HG03575 (cell line): Measurements from ENCODE around the gene FGFRL1.

Source experiments
- ATAC-seq: cut with Tn5 transposase; IDR thresholded peaks from one replicate; pipeline ENCODE4 v1.9.1; 2021; ENCODE audit not compliant: unreplicated experiment, insufficient number of reproducible peaks, low FRiP score; ENCODE audit errors: extremely low read depth

The FGFRL1 gene

GRCh38 chr4:1018147-1019020 lies 7.0 kb downstream of the FGFRL1 start:
- no peak for ATAC-seq

DNA sequence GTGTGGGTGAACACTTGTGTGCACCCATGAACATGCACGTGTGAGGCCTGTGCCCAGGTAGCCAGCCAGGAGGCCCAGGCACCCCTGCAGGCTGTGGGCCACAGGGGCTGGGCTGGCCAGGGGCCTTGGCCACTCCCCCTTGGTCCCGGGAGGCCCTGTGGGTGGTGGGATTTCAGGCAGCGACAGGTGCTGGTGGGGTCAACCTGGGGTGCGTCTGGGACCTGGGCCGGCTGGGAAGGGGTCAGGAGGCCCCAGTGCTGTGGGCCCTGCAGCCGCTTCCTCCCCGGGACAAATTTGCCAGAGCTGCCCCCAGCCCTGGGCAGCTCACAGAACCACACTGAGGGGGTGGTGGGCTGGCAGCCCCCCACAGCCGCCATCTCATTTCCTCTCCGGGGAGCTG lies 7.9 kb downstream of the FGFRL1 start:
- no peak for ATAC-seq

DNA sequence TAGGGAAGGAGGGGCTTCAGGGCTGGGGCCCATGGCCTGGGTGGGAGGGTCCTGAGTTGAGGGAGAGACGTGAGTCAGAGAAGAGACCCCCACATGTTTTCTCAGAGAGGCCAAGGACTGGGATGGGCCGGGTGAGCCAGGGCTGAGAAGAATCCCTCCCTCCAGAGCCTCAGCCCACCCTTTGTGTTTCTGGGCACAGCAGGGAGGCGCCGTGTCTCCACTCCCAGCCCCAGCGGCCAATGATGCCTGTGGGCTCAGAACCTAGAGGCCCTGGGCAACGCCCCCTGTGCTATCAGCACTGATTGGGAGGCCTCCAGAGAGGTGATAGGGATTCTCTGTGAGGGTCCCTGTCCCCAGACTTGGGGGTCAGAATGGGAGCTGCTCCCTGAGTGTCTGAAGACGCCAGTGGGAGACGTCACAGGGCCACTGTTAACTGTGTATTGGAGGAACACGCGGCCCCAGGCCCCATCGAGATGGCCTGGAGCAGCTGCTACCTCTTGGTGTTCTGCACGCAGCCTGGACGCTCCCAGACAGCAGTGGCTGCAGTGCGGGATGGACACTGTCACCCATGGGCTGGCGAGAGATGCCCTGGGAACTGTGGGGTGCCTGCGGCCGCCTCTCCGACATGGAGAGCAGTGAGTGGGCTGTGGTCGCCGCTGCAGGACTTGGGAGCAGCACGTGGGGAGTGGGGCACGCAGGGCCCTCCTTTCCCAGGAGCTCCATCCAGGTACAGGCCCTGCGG lies 8.5 kb downstream of the FGFRL1 start:
- no peak for ATAC-seq

- ATAC-seq = no peak
These were observed 10.1 kb downstream of the FGFRL1 start for GRCh38 chr4:1021386-1022050.

- ATAC-seq = no peak
These were observed 10.8 kb downstream of the FGFRL1 start for GRCh38 chr4:1022051-1022738.

- ATAC-seq = no peak
These were observed 11.3 kb downstream of the FGFRL1 start for GRCh38 chr4:1022739-1023066.

- no peak for ATAC-seq
These were observed 11.7 kb downstream of the FGFRL1 start for GRCh38 chr4:1023075-1023640.

- no peak for ATAC-seq
These were observed 12.7 kb downstream of the FGFRL1 start for GRCh38 chr4:1023895-1024740.

- no peak for ATAC-seq
These were observed 13.6 kb downstream of the FGFRL1 start for GRCh38 chr4:1024882-1025545.

- ATAC-seq = no peak
These were observed 14.7 kb downstream of the FGFRL1 start for GRCh38 chr4:1026115-1026514.

- ATAC-seq = no peak
These were observed 15.9 kb downstream of the FGFRL1 start for GRCh38 chr4:1027219-1027914.

- no peak for ATAC-seq
These were observed 16.5 kb downstream of the FGFRL1 start for GRCh38 chr4:1027915-1028238.

DNA sequence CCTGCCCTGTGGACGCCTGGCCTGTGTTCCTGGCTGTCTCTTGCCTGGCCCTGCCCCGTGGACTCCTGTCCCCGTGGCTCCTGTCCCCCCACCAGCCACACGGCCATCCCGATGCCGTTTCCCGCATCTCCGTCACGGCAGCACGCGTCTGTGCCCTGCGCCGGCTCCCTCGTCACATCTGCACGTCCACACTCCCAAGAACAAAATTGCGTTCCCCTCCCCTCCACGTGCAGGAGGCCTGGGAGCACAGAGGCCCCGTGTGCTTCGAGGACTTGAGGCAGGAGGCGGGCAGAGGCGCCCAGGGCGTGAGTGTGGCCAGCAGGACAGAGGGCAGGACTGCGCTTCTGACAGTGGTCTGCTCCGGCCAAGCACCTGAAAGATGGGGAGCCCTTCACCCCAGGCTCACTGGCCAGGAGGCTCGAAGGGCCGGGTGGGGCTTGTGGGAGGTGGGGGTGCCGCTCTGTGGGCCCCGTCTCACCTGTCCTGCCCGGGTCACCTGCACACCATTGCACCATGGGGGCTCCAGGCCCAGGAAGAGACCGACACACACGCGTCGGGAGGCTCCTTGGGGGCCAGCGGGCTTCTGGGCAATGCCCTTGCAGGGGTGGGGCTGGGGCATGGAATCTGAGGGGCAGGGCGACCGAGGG lies 17.3 kb downstream of the FGFRL1 start:
- no peak for ATAC-seq

DNA sequence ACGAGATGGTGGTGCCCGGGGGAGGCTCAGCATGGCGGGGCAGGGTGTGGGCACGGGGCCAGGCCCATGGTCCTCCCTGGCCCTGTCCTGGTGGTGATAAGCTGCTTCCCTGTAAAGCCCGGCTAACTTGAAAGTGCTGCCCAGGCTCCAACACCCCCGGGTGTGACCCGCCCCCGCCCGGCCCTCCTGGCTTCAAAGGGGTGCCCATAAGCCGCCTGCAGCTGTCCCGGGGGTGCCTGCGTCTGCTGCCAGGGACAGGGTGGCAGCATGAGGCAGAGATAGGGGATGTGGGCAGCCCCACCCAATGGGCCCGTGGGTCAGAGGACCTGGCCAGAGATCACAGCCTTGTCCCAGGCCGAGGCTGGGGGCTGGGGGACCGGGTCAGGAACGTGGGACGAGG lies 18.1 kb downstream of the FGFRL1 start:
- no peak for ATAC-seq

DNA sequence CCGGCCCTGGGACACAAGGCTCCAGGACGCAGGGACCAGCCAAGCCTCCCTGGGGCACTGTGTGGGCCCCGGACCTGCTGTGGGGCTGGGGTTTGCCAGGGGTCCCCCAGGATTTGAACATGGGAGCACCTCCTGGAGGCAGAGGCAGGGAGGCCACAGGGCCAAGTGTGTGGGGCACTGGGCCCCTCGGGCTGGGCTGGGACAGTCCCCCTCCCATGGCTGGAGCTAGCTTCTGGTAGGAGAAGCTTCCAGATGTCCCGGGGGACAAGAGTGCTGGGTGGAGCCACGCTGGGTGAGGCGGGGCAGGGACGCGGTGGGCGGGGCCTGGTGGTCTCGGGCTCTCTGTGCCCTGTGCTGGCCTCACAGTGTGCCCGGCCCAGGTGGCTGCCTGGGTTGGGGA lies 18.6 kb downstream of the FGFRL1 start:
- no peak for ATAC-seq

GRCh38 chr4:1030559-1030958 lies 19.1 kb downstream of the FGFRL1 start:
- no peak for ATAC-seq

- no peak for ATAC-seq
These were observed 19.9 kb downstream of the FGFRL1 start for GRCh38 chr4:1031346-1031745.
